GM18858 (cell line): Measurements from ENCODE around the gene VWA5B1.

Experiments used
- ATAC-seq: cut with Tn5 transposase; IDR thresholded peaks from one replicate; pipeline ENCODE4 v1.9.1; 2021; ENCODE audit not compliant: unreplicated experiment

Gene VWA5B1

DNA sequence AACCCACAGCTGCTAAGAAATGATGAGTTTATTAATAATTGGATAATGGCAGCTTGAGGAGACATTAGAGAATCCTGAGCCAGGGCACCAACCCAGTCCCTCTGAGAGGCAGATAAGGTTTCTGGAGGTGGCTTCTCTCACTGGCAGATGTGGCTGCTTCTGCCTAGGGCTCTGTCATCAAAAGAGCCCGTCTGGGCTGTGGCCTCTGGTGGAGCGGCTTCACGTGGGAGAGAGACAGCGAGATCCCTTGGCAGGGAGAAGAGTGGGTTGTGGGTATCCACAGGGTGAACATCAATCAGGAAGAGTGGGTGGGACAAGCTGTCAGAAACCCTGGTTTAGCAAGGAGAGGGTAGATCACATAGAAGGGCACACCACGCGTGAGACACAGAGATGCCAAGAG is 30.0 kb downstream of the VWA5B1 start:
- no peak for ATAC-seq

GRCh38 chr1:20321573-20321972 is 30.9 kb downstream of the VWA5B1 start:
- no peak for ATAC-seq

GRCh38 chr1:20322081-20322824 is 31.6 kb downstream of the VWA5B1 start:
- ATAC-seq, result no peak

GRCh38 chr1:20322825-20323612 is 32.3 kb downstream of the VWA5B1 start:
- no peak for ATAC-seq

DNA sequence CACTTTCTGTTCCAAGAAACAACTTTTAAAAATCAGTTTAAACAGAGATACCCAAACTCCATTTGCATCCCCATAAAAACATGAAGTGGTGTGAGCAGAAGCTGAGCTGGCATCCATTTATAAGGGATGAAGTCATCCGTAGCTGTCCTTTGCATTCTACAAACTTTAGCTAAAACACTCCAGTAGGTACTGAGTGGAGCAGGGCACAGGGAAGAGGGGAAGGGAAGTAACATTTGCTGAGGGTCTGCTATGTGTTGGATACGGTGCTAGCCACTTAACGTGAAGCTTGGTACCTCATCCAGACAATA is 32.9 kb downstream of the VWA5B1 start:
- no peak for ATAC-seq

DNA sequence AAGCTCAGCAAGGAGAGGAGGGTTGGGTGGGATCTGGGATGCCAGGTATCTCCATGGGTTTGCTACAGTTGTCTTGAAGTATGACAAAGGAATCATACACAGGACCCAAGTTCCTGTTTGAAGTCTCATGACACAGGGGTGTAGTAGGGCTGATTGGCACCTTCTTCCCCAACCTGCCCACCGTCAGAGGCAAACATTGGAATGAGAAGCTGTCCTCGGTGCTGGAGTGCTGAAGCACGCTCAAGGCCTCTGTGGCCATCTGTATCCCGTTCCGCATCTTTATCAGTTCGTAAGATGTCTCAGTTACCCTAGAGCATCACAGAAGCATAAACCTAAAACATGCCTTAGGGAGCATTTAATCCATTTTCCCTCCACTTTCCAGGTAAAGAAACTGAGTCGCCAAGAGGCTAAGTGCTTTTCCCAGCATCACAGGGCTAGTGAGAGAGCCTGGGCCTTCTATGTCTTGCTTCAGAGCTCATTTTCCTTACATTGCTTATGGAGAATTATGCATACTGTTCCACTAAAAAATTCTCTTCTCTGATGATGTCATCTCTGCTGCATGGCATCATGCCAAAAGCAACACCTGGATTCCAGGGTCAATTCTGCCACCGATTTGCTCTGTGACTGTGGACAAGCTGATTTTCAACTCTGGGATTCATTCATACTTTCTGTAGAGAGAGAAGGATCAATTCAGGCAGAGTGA is 34.2 kb downstream of the VWA5B1 start:
- ATAC-seq, result no peak

GRCh38 chr1:20325407-20325843 is 34.8 kb downstream of the VWA5B1 start:
- ATAC-seq, result no peak

DNA sequence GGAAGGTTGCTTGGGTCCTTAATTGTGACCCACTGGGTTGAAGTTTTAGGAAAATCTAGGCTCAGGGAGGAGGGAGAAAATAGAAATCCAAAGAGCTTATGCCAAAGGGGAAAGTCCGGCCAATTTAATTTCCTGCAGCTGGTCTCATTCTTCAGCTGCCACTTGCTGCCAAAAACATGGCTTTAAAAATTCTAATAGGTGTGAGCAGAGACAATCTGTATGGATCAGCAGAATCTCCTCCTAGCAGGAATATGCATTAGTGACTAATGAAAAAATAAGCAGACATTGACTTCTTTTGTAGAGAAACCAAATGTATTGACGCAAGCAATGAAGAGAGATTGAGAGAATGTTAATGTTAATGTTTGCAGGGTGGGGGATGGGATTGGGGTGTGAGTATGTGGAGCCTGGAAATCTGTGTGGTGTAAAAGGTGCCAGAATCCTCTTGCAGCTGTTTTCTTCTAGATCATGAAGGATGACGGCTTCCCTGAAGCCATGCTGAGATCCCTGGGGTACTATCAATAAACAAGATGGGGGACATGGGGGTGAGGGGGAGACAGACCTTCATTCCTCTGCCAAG is 35.3 kb downstream of the VWA5B1 start:
- ATAC-seq, result no peak

DNA sequence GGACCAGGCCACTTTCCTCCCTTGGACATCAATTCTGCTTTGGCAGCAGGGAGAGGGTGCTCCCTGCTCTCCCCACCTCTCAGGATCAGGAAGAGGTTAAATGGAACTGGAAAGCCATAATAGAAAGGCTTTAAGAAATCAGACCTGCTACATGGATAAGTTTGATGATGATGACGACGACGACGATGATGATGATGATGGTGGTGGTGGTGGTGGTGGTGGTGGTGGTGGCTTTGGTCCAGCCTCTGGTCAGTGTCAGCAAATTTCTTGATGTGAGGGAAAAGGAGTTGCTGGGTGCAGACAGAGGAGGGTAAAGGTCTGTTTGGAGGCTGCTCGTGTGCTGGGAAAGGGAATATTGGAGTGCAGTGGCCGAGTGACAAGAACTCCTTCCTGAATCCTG is 36.8 kb downstream of the VWA5B1 start:
- ATAC-seq, result no peak

DNA sequence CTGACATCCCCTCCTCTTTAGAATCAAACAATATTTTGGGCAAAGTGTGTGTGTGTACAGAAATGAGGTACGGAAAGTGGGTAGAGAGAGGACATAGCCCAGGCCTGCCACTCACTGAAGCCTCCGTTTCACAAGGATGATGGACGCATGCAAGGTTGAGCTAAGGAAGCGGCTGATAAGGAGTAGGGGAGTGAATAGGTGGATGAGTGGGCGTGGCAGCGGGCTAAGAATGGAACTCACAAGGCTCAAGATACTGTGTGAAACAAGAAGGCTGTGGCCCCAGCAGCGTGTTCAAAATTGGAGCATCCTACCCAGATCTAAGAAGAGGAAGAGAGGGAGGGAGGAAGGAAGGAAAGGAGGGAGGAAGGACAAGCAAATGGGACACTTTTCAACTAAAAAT is 37.5 kb downstream of the VWA5B1 start:
- ATAC-seq, result no peak

DNA sequence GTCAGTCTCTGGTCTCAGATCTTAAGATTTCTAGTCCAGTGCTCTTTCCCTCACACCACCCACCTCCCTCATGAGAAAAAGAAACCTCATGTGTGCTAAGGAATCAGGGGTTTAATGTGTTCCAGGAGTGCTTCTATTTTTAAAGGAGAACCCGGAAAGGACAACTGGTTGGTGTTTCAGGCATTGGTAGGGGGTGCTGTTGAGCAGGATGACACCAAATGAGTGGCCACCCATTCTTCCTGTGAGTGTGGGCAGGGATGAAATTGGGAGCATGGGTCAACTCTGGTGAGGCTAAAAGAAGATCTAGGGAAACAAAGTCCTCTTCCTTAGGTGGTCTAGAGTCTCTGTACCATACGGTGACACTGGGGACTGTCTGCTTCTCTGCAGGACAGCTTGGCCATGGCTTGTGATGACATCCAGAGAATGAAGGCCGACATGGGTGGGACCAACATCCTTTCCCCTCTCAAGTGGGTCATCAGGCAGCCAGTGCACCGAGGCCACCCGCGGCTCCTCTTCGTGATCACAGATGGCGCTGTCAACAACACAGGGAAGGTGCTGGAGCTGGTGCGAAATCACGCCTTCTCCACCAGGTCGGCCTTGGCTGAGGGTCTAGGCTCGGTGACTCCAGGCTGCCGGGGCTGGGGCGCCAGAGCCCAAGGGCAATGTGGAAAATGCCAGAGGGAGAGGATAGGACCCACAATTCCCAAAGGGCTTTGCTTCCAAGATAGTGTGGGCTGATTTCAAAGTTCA is 39.3 kb downstream of the VWA5B1 start:
- ATAC-seq, result no peak

DNA sequence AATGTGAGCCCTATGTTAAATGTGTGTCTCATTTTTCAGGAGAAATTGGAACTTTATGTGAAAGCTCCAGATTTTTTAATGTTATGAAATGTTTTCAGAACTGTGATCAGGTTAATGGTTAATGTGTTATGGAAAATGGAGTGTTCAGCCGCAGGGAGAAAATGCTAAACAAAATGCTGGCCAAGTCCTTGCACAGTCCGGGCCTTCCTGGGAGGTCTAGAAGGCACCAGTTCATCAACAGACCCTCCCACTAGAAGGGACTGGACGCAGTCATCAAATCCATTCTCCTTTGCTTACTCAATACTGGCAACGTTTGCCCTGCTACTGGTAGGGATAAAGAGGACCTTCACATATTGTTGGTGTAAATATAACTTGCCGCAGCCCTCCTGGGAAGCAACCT is 43.4 kb downstream of the VWA5B1 start:
- no peak for ATAC-seq

- ATAC-seq, result no peak
Measured at GRCh38 chr1:20336105-20336605, 45.5 kb downstream of the VWA5B1 start.

- no peak for ATAC-seq
Measured at GRCh38 chr1:20337581-20337980, 46.9 kb downstream of the VWA5B1 start.

GRCh38 chr1:20339811-20340457 is 49.3 kb downstream of the VWA5B1 start:
- ATAC-seq, result no peak

GRCh38 chr1:20342294-20343148 is 51.8 kb downstream of the VWA5B1 start:
- ATAC-seq, result no peak

DNA sequence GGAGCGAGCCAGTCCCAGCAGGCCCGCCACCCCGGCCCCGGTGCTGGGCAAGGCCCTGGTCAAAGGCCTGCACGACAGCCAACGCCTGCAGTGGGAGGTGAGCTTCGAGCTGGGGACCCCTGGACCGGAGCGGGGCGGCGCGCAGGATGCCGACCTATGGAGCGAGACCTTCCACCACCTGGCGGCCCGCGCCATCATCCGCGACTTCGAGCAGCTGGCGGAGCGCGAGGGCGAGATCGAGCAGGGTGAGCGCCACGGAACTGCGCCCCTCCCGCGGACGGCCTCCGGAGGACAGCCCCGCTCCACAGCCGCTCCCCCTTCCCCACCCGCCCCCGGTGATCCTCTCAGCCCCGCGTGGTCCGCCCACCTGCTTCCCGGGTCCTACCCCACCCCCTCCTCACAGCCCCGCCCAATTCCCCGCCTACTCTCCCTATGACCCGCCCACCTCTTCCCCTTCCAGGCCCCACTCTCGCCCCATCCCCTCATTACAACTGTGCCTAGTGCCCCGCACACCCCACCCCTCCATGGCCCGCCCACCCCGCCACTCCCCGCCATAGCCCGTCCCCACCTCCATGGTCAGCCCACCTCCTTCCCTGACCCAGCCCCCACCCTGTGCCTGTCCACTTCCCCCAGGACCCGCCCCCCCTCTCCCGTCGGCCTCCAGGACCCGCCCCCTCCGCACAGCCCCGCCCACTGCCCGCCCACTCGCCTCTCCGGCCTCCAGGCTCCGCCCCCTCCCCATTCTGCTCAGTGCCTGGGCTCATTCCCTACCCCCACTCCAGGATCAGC is 52.7 kb downstream of the VWA5B1 start:
- ATAC-seq, result no peak

DNA sequence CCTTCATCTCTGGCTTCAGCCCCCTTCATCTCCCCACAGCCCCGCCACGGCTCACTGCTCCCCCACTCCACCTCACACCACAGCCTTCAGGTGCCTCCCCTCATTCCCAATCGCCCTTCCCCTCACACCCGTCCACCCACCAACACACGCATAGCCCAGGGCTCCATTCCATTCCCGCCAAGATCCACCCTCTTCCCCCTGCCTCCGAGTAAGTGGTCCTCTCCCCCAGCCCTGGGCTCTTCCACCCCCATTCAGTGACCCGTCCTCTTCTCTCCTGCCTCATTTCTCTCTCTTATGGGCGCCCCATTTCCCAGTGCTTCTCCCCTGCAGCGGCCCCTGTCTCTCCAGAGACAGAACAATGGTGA is 53.2 kb downstream of the VWA5B1 start:
- no peak for ATAC-seq

DNA sequence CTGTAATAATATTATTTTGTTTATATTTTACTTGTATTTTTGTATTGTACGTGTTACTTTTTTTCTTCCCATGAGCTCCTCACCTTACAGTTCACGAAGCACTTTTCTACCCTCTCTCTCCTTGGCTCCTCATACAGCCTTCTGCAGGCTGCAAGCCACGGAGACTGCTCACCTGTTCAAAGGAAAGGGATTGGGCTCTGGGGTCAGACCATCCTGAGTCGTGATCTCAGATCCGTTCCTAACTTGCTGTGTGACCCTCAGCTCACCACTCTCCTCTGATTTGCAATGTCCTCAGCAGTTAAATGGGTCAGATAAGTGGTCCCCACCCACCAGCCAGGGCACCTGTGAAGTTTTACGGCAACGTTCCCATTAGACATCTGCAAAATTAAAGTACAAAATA is 54.1 kb downstream of the VWA5B1 start:
- ATAC-seq, result no peak
